BJ (cell line): ENCODE measurements around the gene DEFB123. TPM values are rescaled to one million over a fixed set of nuclear protein-coding genes. Genes with fewer than 3 reads are reported as not detected.

Experiments
- CTCF ChIA-PET: fragments of 350-600 bp; formaldehyde crosslinking; extraction: SDS; loops from one replicate; lab custom pipeline; 2021; ENCODE audit warnings: antibody characterized with exemption, inconsistent platforms; lab: Yijun Ruan, JAX
- POLR2A ChIA-PET: fragments of 300-600 bp; sonication (Branson Sonifier 250); formaldehyde crosslinking; extraction: SDS; loops from one replicate; lab custom pipeline; 2021; ENCODE audit warnings: antibody characterized with exemption; lab: Charles Lee
- DNase-seq: peaks from one replicate; pipeline ENCODE4 v3.0.0-alpha.2; 2011; ENCODE audit warnings: low read depth
- H3K27me3 ChIP-seq: 2 replicates; pipeline ENCODE4 v1.6.0; 2011; ENCODE audit warnings: low read length; ENCODE audit not compliant: control insufficient read depth, insufficient read depth
- H3K36me3 ChIP-seq: 2 replicates; pipeline ENCODE4 v1.5.1; 2011; ENCODE audit warnings: low read length; ENCODE audit not compliant: control insufficient read depth, insufficient read depth
- H3K4me3 ChIP-seq: 2 replicates; pipeline ENCODE4 v1.5.1; 2011; ENCODE audit warnings: low read depth, mild to moderate bottlenecking, control low read depth, low read length
- polyA plus RNA-seq: library from polyadenylated mRNA; depleted of rRNA; stranded (reverse); fragments of >200 nt; gene quantifications from 2 replicates; pipeline ENCODE4 v1.2.3, GENCODE V29; 2011
- TF ChIP-seq, protein P1 (sequence below): IDR thresholded peaks from 2 replicates; pipeline ENCODE4 v1.5.1; 2011; ENCODE audit warnings: low read depth, mild to moderate bottlenecking, control low read depth, inconsistent platforms, low read length, moderate library complexity; ENCODE audit not compliant: insufficient read depth

Gene DEFB123
- polyA plus RNA-seq, 1 experiment, result not detected

DNA sequence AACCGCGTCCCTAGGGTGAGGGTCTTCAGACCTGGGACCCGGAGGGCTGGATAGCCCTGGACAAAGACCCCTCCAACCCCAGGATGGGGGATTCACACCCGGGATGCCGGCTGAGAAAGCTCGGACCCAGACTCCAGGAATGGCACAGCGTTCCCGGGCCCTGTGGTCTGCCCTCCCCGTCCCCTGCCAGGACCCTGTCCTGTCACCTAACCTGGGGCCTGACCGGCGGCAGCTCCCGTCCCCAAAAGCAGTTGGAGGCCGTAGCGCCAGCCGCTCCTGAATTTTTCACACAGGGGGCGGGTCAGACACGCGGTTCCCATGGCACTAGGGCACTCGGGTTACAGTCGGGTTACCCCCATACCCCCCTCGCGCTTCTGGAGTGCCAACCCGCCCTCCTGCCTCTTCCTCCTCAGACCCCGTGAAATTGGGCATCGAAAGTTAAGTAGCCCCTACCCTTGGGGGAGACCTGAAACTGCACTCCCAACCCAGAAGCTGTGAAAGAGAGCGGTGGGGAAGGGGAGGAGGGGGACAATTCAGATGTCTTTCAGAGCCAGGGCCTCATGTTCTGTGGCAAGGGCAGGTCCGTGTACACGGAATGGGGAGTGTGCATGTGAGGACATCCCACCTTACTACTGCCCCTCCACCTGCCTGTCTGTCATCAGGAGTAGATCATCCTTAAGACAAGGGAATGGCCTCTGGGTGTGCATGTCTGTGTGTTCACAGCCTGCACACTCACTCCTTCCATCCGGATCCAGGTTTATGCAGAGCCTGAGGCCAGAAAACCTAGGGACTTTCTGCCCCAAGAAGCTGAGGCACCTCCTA is 35.3 kb downstream of the DEFB123 start:
- TF ChIP-seq, protein P1, sequence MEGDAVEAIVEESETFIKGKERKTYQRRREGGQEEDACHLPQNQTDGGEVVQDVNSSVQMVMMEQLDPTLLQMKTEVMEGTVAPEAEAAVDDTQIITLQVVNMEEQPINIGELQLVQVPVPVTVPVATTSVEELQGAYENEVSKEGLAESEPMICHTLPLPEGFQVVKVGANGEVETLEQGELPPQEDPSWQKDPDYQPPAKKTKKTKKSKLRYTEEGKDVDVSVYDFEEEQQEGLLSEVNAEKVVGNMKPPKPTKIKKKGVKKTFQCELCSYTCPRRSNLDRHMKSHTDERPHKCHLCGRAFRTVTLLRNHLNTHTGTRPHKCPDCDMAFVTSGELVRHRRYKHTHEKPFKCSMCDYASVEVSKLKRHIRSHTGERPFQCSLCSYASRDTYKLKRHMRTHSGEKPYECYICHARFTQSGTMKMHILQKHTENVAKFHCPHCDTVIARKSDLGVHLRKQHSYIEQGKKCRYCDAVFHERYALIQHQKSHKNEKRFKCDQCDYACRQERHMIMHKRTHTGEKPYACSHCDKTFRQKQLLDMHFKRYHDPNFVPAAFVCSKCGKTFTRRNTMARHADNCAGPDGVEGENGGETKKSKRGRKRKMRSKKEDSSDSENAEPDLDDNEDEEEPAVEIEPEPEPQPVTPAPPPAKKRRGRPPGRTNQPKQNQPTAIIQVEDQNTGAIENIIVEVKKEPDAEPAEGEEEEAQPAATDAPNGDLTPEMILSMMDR, result no peak
- ChIA-PET CTCF (interaction anchor here (0.9 to 5.6 kb wide), 4 partner anchors 9 to 27 kb away, joined by 3 to 37 read pairs (median 14); no protein-coding TSS in a partner anchor), POLR2A (no interaction called here)
- no peak for DNase-seq
- Histone ChIP-seq H3K4me3 (no peak overlapping the region), H3K36me3 (no peaks in the 10 kb centered on the region), H3K27me3 (peaks cover 23% of the 10 kb centered on the region)

DNA sequence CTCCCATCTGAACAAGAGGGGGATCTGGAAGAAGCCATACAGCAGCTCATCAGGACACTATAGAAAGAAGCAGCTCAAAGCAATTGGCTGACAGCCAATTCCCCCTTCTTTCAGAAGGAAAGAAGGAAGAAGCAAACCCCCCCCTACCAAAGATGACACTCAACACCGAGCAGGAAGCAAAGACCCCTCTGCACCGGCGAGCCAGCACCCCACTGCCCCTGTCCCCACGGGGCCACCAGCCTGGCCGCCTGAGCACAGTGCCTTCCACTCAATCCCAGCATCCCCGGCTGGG is 35.8 kb downstream of the DEFB123 start:
- Histone ChIP-seq H3K4me3 (no peak overlapping the region), H3K36me3 (no peaks in the 10 kb centered on the region), H3K27me3 (peaks cover 23% of the 10 kb centered on the region)
- no peak for DNase-seq
- ChIA-PET POLR2A (no interaction called here), CTCF (interaction anchor here (1.4 to 5.6 kb wide), 2 partner anchors 9 to 26 kb away, joined by 3 to 37 read pairs; no protein-coding TSS in a partner anchor)
- TF ChIP-seq, protein P1, result no peak

DNA sequence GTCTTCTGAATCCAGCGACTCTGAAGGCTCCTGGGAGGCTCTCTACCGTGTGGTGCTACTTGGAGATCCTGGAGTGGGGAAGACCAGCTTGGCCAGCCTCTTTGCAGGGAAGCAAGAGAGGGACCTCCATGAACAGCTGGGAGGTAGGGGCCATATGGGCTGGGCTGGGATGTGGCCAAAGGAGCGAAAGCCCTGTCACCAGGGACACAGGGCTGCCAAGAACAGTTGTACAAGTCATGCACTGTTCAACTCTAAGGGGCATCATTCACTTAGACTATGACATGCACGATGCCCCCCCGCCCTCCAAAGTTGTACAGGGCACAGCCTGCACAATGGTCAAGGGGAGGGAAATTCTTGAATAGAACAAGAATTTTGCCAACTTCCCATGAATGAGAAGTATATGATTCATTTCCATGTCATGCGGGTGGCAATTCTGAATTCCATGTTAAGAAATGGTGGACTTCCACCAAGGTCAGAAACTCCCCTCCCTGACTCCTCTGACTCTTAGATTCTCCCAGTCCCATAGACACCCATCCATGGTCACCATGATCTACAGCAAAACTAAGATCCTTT is 36.3 kb downstream of the DEFB123 start:
- ChIA-PET POLR2A (no interaction called here), CTCF (interaction anchor here (1.2 to 5.6 kb wide), 3 partner anchors 9 to 26 kb away, joined by 3 to 37 read pairs (median 3); no protein-coding TSS in a partner anchor)
- H3K4me3 ChIP-seq, result no peak overlapping the region
- peaks cover 23% of the 10 kb centered on the region for H3K27me3 ChIP-seq
- TF ChIP-seq, protein P1, result no peak
- H3K36me3 ChIP-seq, result no peaks in the 10 kb centered on the region
- DNase-seq, result no peak

DNA sequence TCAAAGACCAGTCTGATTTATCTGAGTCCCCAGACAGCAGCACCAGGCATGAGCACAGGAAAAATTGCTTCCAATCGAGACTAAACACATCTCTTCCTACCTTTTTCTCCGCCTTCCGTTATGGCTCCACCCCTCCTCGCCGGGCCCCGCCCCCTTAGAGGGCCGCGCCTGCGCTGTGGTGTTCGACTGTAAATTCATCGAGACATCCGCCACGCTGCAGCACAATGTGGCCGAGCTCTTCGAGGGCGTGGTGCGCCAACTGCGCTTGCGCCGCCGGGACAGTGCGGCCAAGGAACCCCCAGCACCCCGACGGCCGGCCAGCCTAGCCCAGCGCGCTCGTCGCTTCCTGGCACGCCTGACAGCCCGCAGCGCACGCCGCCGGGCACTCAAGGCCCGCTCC is 43.6 kb downstream of the DEFB123 start:
- Histone ChIP-seq H3K4me3 (no peak overlapping the region), H3K27me3 (peaks cover 3% of the 10 kb centered on the region; the same call in 1 of the 2 replicates), H3K36me3 (no peaks in the 10 kb centered on the region)
- ChIA-PET POLR2A (no interaction called here), CTCF (interaction anchor here (1.0 to 2.7 kb wide), 3 partner anchors 19 to 31 kb away, joined by 5 to 15 read pairs (median 5); partner anchors contain the start of gene HM13)
- TF ChIP-seq, protein P1, result no peak
- no peak for DNase-seq
